ENCODE data around the gene GYG1.
"Not testable (repeated sequence)": the region's sequence is repeated elsewhere in the genome, so short reads cannot be mapped to it uniquely, and the experiment has no call there.

The GYG1 gene

GRCh38 chr3:148981273-148981672, 10.1 kb upstream of the GYG1 start:
- in situ Hi-C loops (cut with HindIII; ENCODE audit: low sequenced_read_pairs) = no loop called here

- in situ Hi-C loops (cut with HindIII; ENCODE audit: low sequenced_read_pairs) = not testable (repeated sequence)
These were observed 3.8 kb upstream of the GYG1 start for GRCh38 chr3:148987551-148987950.

- in situ Hi-C loops (cut with HindIII; ENCODE audit: low sequenced_read_pairs) = no loop called here
These were observed 1.1 kb upstream of the GYG1 start for GRCh38 chr3:148990236-148990635.

- in situ Hi-C loops (cut with HindIII; ENCODE audit: low sequenced_read_pairs) = no loop called here
These were observed 791 bp downstream of the GYG1 start for GRCh38 chr3:148992027-148992634.

GRCh38 chr3:148992635-148993255, 1.4 kb downstream of the GYG1 start:
- in situ Hi-C loops (cut with HindIII; ENCODE audit: low sequenced_read_pairs) = no loop called here

- in situ Hi-C loops (cut with HindIII; ENCODE audit: low sequenced_read_pairs) = no loop called here
These were observed 6.3 kb downstream of the GYG1 start for GRCh38 chr3:148997623-148998022.

GRCh38 chr3:148998297-148998696, 7.0 kb downstream of the GYG1 start:
- in situ Hi-C loops (cut with HindIII; ENCODE audit: low sequenced_read_pairs) = no loop called here

GRCh38 chr3:148998715-148999423, 7.5 kb downstream of the GYG1 start:
- in situ Hi-C loops (cut with HindIII; ENCODE audit: low sequenced_read_pairs) = no loop called here

GRCh38 chr3:148999806-149000205, 8.5 kb downstream of the GYG1 start:
- in situ Hi-C loops (cut with HindIII; ENCODE audit: low sequenced_read_pairs) = no loop called here

- in situ Hi-C loops (cut with HindIII; ENCODE audit: low sequenced_read_pairs) = no loop called here
These were observed 8.9 kb downstream of the GYG1 start for GRCh38 chr3:149000206-149000745.

- in situ Hi-C loops (cut with HindIII; ENCODE audit: low sequenced_read_pairs) = no loop called here
These were observed 10.4 kb downstream of the GYG1 start for GRCh38 chr3:149001727-149002126.

GRCh38 chr3:149003653-149004305, 12.4 kb downstream of the GYG1 start:
- in situ Hi-C loops (cut with HindIII; ENCODE audit: low sequenced_read_pairs) = no loop called here

- in situ Hi-C loops (cut with HindIII; ENCODE audit: low sequenced_read_pairs) = no loop called here
These were observed 13.3 kb downstream of the GYG1 start for GRCh38 chr3:149004622-149005021.

GRCh38 chr3:149005416-149005815, 14.1 kb downstream of the GYG1 start:
- in situ Hi-C loops (cut with HindIII; ENCODE audit: low sequenced_read_pairs) = no loop called here

- in situ Hi-C loops (cut with HindIII; ENCODE audit: low sequenced_read_pairs) = no loop called here
These were observed 16.4 kb downstream of the GYG1 start for GRCh38 chr3:149007567-149008257.

GRCh38 chr3:149009732-149010131, 18.4 kb downstream of the GYG1 start:
- in situ Hi-C loops (cut with HindIII; ENCODE audit: low sequenced_read_pairs) = no loop called here

GRCh38 chr3:149010504-149010951, 19.2 kb downstream of the GYG1 start:
- in situ Hi-C loops (cut with HindIII; ENCODE audit: low sequenced_read_pairs) = no loop called here

- in situ Hi-C loops (cut with HindIII; ENCODE audit: low sequenced_read_pairs) = no loop called here
These were observed 19.6 kb downstream of the GYG1 start for GRCh38 chr3:149010966-149011365.

GRCh38 chr3:149011676-149012075, 20.3 kb downstream of the GYG1 start:
- in situ Hi-C loops (cut with HindIII; ENCODE audit: low sequenced_read_pairs) = no loop called here

GRCh38 chr3:149013726-149014125, 22.4 kb downstream of the GYG1 start:
- in situ Hi-C loops (cut with HindIII; ENCODE audit: low sequenced_read_pairs) = no loop called here

- in situ Hi-C loops (cut with HindIII; ENCODE audit: low sequenced_read_pairs) = no loop called here
These were observed 24.1 kb downstream of the GYG1 start for GRCh38 chr3:149015393-149015792.
